ENCODE measurements around the gene ZCCHC10. TPM values are rescaled to one million over a fixed set of nuclear protein-coding genes. Genes with fewer than 3 reads are reported as not detected.

The ZCCHC10 gene
- total and polyA plus RNA-seq, 9 of the 15 experiments (the other 6 are each of a cell fraction or from before 2014, with no cell fraction given) = 11.9 to 146 (median 51.8) TPM

GRCh38 chr5:133051542-133052316, 25.4 kb upstream of the ZCCHC10 start, which contains the start of gene HSPA4 (continued):
- TF ChIP-seq, protein P1, sequence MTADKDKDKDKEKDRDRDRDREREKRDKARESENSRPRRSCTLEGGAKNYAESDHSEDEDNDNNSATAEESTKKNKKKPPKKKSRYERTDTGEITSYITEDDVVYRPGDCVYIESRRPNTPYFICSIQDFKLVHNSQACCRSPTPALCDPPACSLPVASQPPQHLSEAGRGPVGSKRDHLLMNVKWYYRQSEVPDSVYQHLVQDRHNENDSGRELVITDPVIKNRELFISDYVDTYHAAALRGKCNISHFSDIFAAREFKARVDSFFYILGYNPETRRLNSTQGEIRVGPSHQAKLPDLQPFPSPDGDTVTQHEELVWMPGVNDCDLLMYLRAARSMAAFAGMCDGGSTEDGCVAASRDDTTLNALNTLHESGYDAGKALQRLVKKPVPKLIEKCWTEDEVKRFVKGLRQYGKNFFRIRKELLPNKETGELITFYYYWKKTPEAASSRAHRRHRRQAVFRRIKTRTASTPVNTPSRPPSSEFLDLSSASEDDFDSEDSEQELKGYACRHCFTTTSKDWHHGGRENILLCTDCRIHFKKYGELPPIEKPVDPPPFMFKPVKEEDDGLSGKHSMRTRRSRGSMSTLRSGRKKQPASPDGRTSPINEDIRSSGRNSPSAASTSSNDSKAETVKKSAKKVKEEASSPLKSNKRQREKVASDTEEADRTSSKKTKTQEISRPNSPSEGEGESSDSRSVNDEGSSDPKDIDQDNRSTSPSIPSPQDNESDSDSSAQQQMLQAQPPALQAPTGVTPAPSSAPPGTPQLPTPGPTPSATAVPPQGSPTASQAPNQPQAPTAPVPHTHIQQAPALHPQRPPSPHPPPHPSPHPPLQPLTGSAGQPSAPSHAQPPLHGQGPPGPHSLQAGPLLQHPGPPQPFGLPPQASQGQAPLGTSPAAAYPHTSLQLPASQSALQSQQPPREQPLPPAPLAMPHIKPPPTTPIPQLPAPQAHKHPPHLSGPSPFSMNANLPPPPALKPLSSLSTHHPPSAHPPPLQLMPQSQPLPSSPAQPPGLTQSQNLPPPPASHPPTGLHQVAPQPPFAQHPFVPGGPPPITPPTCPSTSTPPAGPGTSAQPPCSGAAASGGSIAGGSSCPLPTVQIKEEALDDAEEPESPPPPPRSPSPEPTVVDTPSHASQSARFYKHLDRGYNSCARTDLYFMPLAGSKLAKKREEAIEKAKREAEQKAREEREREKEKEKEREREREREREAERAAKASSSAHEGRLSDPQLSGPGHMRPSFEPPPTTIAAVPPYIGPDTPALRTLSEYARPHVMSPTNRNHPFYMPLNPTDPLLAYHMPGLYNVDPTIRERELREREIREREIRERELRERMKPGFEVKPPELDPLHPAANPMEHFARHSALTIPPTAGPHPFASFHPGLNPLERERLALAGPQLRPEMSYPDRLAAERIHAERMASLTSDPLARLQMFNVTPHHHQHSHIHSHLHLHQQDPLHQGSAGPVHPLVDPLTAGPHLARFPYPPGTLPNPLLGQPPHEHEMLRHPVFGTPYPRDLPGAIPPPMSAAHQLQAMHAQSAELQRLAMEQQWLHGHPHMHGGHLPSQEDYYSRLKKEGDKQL (CRISPR knock-in tag; IDR thresholded peaks at IDR 0.05; ENCODE audit: borderline replicate concordance) = no peak
- TF ChIP-seq ZNF41 (CRISPR knock-in tag; conservative IDR thresholded peaks at IDR 0.05) (no peak), NEUROD1 (IDR thresholded peaks at IDR 0.05; ENCODE audit: borderline replicate concordance, low read depth, low read length, partially characterized antibody) (peak; percentile 70), ZNF584 (CRISPR knock-in tag; IDR thresholded peaks at IDR 0.05; ENCODE audit: low read depth) (0 out of 2 replicates have a peak, but pooled peaks have one; percentile 46), CREM (IDR thresholded peaks at IDR 0.05; ENCODE audit: low read depth) (peak; percentile 95), MCM5 (IDR thresholded peaks at IDR 0.05; ENCODE audit: low read depth) (no peak), IRF2 (CRISPR knock-in tag; IDR thresholded peaks at IDR 0.05) (no peak; the same call in 1 of the 2 replicates), SMARCE1 (IDR thresholded peaks at IDR 0.05) (no peak), ZNF324 (CRISPR knock-in tag; IDR thresholded peaks at IDR 0.05) (peak; percentile 57; the same call in 1 of the 2 replicates), PHF8 (IDR thresholded peaks at IDR 0.05; ENCODE audit: borderline replicate concordance, low read length) (peak; percentile 97), EZH2 (IDR thresholded peaks at IDR 0.05; ENCODE audit: borderline replicate concordance, low read depth, low read length) (no peak), HNRNPLL (IDR thresholded peaks at IDR 0.05; ENCODE audit: low read depth, low read length, poor library complexity, severe bottlenecking) (peak; percentile 94), ARHGAP35 (IDR thresholded peaks at IDR 0.05; ENCODE audit: partially characterized antibody) (peak; percentile 92), U2AF1 (optimal IDR thresholded peaks at IDR 0.05; ENCODE audit: low read depth, low read length) (no peak), ZNF79 (CRISPR knock-in tag; IDR thresholded peaks at IDR 0.05; ENCODE audit: low read depth) (no peak), NFXL1 (CRISPR knock-in tag; IDR thresholded peaks at IDR 0.05) (no peak), CTBP1 (IDR thresholded peaks at IDR 0.05; ENCODE audit: borderline replicate concordance) (peak; percentile 22; the same call in 1 of the 2 replicates), ZSCAN29 (IDR thresholded peaks at IDR 0.05) (no peak), ARNT (IDR thresholded peaks at IDR 0.05) (no peak), ZNF165 (CRISPR knock-in tag; IDR thresholded peaks at IDR 0.05; ENCODE audit: borderline replicate concordance) (no peak)
- TF ChIP-seq, protein P2, sequence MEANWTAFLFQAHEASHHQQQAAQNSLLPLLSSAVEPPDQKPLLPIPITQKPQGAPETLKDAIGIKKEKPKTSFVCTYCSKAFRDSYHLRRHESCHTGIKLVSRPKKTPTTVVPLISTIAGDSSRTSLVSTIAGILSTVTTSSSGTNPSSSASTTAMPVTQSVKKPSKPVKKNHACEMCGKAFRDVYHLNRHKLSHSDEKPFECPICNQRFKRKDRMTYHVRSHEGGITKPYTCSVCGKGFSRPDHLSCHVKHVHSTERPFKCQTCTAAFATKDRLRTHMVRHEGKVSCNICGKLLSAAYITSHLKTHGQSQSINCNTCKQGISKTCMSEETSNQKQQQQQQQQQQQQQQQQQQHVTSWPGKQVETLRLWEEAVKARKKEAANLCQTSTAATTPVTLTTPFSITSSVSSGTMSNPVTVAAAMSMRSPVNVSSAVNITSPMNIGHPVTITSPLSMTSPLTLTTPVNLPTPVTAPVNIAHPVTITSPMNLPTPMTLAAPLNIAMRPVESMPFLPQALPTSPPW (CRISPR knock-in tag; IDR thresholded peaks at IDR 0.05) = peak; percentile 55
